ENCODE data around the gene PNCK. TPM values are rescaled to one million over a fixed set of nuclear protein-coding genes. Genes with fewer than 3 reads are reported as not detected.
"Not testable (repeated sequence)": the region's sequence is repeated elsewhere in the genome, so short reads cannot be mapped to it uniquely, and the experiment has no call there.

PNCK gene
- total RNA-seq, 1 donor from 2014 or later: not detected

DNA sequence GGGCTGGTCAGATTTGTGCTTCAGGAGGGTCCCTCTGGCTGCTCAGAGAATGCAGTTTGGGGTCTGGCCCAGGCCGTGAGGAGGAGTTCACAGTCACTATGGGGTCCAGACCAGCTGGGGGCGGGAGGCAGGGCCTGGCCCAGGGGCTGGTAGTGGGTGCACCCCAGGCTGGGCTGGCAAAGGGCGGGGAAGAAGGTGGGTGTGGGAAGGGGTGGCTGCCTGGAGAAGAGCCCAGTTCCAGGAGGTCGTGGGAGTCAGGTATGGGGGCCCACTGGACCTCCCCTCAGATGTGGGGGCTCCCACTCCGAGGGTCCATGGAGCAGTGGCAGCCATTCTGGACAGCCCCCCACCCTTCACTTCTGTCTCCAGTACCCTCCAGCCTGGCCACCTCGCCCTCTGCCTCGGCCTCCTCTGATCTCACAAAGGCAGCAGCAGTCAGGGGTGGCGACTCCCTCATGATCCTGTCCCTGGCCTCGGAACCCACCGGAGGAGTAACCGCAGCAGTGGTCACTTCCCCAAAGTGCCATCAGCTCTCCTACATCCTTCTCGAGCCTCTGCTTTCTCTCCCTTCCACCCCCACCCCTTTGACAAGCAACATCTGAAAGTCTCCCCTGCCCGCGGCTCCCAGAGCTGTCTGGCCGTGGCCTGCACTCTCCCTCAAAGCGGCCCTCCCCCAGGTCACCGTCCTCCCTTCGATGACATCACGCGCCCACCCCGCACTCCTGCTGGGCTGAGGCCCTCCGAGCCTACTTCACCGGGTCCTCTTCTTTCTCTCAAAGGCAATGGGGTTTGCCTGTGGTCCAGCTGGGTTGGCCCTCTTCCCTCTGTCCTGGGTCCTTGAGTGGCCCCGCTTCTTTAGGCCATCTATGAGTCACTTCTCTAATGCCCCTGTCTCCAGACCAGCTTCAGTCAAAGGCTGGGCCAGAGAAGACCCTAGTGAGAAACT, 12.4 kb upstream of the PNCK start:
- intact Hi-C loops (cut with micrococcal nuclease): loop anchor here (2.0 to 10.0 kb wide), 3 partner anchors 36 to 261 kb away; partner anchors contain the start of genes ABCD1, BCAP31 and PLXNB3
- no peak overlapping the region for H3K27ac Mint-ChIP-seq
- no peak overlapping the region for H3K4me3 Mint-ChIP-seq
- DNase-seq (no peak), ATAC-seq (ENCODE audit: low read depth) (no peak)
- ChIA-PET POLR2A (no interaction called here), CTCF (interaction anchor here (1.2 kb wide), 1 partner anchor 261 kb away, joined by 3 read pairs; no protein-coding TSS in a partner anchor)
- H3K4me1 Mint-ChIP-seq: no peaks in the 10 kb centered on the region
- no peaks in the 10 kb centered on the region for H3K36me3 Mint-ChIP-seq (ENCODE audit: low read depth)
- TF ChIP-seq, protein P1, sequence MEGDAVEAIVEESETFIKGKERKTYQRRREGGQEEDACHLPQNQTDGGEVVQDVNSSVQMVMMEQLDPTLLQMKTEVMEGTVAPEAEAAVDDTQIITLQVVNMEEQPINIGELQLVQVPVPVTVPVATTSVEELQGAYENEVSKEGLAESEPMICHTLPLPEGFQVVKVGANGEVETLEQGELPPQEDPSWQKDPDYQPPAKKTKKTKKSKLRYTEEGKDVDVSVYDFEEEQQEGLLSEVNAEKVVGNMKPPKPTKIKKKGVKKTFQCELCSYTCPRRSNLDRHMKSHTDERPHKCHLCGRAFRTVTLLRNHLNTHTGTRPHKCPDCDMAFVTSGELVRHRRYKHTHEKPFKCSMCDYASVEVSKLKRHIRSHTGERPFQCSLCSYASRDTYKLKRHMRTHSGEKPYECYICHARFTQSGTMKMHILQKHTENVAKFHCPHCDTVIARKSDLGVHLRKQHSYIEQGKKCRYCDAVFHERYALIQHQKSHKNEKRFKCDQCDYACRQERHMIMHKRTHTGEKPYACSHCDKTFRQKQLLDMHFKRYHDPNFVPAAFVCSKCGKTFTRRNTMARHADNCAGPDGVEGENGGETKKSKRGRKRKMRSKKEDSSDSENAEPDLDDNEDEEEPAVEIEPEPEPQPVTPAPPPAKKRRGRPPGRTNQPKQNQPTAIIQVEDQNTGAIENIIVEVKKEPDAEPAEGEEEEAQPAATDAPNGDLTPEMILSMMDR (IDR thresholded peaks at IDR 0.05): no peak
- no peaks in the 10 kb centered on the region for H3K9me3 Mint-ChIP-seq
- peaks cover 3% of the 10 kb centered on the region for H3K27me3 Mint-ChIP-seq

DNA sequence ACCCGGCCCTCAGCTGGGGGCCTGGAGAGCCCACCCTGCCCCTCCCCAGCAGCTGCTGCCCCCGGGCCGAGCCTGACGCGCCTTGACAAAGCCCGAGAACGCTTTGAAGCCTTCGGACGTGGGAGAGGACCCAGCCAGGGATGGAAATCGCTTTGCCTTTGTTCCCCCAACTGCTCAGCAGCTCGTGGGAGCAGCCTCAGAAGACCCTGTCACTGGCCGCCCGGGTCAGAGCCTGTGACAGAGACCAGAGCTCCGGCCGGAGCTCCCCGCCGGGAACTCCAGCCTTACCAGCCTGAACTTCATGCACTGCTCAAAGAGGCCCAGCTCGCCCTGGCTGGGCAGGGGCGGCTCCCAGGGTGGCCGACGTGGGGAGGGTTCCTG, 11.5 kb upstream of the PNCK start:
- no peaks in the 10 kb centered on the region for H3K4me1 Mint-ChIP-seq
- H3K9me3 Mint-ChIP-seq: no peaks in the 10 kb centered on the region
- CTCF ChIA-PET: no interaction called here
- ATAC-seq (ENCODE audit: low read depth) (no peak), DNase-seq (no peak)
- no peaks in the 10 kb centered on the region for H3K36me3 Mint-ChIP-seq (ENCODE audit: low read depth)
- H3K27me3 Mint-ChIP-seq: peaks cover 5% of the 10 kb centered on the region
- intact Hi-C loops (cut with micrococcal nuclease): loop anchor here (5.0 to 10.0 kb wide), 2 partner anchors 37 to 80 kb away; partner anchors contain the start of genes ABCD1, BCAP31 and PLXNB3
- POLR2A ChIA-PET: interaction anchor here (0.6 kb wide), 1 partner anchor 152 kb away, joined by 3 read pairs; no protein-coding TSS in a partner anchor
- TF ChIP-seq, protein P1 (IDR thresholded peaks at IDR 0.05): no peak
- H3K27ac Mint-ChIP-seq: no peak overlapping the region
- no peak overlapping the region for H3K4me3 Mint-ChIP-seq

DNA sequence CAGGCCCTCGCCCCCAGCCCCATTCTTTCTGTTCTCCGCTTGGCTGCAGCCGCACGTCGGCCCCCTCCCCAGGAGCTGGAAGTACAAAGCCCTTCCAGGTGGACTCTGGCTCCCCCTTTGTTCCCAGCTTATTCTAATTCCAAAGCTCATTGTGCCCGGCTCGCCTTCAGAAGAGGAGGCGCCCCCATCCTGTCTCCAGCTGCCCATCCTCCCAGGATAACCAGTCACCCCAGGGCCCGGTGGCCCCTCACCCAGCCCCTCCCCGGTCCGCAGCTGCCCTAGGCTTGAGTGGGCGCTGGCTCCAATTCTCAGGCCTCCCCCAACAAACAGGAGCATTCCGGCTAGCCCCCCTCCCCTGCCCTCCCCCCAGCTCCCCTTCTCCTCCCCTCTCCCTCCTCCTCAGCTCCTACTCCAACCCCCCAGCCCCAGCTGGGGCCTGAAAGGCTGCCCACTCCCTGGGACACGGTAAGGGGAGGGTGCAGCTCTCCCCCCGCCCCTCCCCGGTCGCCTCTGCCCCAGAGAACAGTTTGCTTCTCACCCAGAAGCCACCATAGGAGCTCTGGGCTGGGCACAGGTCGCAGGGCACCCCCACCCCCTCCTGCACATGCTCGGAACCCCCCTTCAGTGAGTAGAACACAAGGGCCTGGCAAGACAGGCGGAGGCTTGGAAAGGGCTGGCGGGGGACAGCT, 11.0 kb upstream of the PNCK start:
- Mint-ChIP-seq H3K36me3 (ENCODE audit: low read depth) (no peaks in the 10 kb centered on the region), H3K4me3 (no peak overlapping the region), H3K9me3 (no peaks in the 10 kb centered on the region), H3K27me3 (peaks cover 4% of the 10 kb centered on the region), H3K27ac (no peak overlapping the region), H3K4me1 (no peaks in the 10 kb centered on the region)
- ChIA-PET CTCF (no interaction called here), POLR2A (interaction anchor here (0.6 kb wide), 1 partner anchor 152 kb away, joined by 3 read pairs; no protein-coding TSS in a partner anchor)
- intact Hi-C loops (cut with micrococcal nuclease): loop anchor here (5.0 to 10.0 kb wide), 2 partner anchors 38 to 80 kb away; partner anchors contain the start of genes ABCD1, BCAP31 and PLXNB3
- DNase-seq (no peak), ATAC-seq (ENCODE audit: low read depth) (no peak)
- TF ChIP-seq, protein P1 (IDR thresholded peaks at IDR 0.05): no peak

DNA sequence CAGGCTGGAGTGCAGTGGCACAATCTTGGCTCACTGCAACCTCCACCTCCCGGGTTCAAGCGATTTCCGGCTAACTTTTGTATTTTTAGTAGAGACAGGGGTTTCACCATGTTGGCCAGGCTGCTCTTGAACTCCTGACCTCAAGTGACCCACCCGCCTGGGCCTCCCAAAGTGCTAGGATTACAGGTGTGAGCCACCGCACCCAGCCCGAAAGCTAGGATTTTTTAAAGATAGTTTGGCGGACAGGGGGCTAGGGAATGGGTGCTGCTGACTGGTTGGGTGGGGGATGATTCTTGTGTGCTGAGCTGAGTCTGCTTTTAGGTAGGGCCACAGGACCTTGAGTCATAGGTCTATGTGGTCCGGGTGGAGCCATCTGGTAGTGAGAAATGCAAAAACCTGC, 9.9 kb upstream of the PNCK start:
- ATAC-seq (ENCODE audit: low read depth); H3K9me3 Mint-ChIP-seq; DNase-seq; H3K27ac Mint-ChIP-seq; H3K4me1 Mint-ChIP-seq; H3K27me3 Mint-ChIP-seq; H3K4me3 Mint-ChIP-seq; H3K36me3 Mint-ChIP-seq (ENCODE audit: low read depth); POLR2A ChIA-PET; CTCF ChIA-PET: not testable (repeated sequence)
- intact Hi-C loops (cut with micrococcal nuclease): loop anchor here (10.0 kb wide), 1 partner anchor 81 kb away; the partner anchor contains the start of gene PLXNB3

DNA sequence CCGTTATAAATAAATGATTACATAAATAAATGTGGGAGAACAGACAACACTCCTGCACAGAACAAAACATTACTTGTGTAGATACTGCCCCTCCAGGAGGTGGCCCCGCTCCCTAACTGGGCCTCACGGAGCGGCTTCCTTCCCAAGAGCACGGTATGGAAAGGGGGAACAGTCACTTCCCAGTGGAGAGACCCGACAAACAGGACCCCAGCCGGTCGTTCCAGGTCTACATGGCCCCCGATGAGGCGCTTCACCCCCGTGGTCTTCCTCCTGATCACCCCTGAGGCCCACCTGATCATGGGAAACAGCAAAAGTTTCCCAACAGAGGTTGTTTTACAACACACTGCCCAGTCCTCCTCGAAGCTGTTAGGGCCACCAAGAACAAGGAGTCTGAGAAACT, 7.6 kb upstream of the PNCK start:
- Mint-ChIP-seq H3K4me1 (no peaks in the 10 kb centered on the region), H3K27me3 (peaks cover 5% of the 10 kb centered on the region), H3K27ac (no peak overlapping the region), H3K4me3 (no peak overlapping the region), H3K36me3 (ENCODE audit: low read depth) (no peaks in the 10 kb centered on the region), H3K9me3 (no peaks in the 10 kb centered on the region)
- ChIA-PET POLR2A (no interaction called here), CTCF (no interaction called here)
- ATAC-seq (ENCODE audit: low read depth): no peak
- intact Hi-C loops (cut with micrococcal nuclease): loop anchor here (10.0 kb wide), 1 partner anchor 84 kb away; the partner anchor contains the start of gene PLXNB3
- no peak for DNase-seq
- TF ChIP-seq, protein P1 (IDR thresholded peaks at IDR 0.05): no peak

Measured in activated B cell treated with CpG ODN at 0.5 μM for 24 hours (primary cell).